ENCODE data around the gene TSNAXIP1. TPM values are rescaled to one million over a fixed set of nuclear protein-coding genes. Genes with fewer than 3 reads are reported as not detected.

The TSNAXIP1 gene
- total and polyA plus RNA-seq, 2 experiments from 2014 or later = 0.65 to 1.2 TPM

DNA sequence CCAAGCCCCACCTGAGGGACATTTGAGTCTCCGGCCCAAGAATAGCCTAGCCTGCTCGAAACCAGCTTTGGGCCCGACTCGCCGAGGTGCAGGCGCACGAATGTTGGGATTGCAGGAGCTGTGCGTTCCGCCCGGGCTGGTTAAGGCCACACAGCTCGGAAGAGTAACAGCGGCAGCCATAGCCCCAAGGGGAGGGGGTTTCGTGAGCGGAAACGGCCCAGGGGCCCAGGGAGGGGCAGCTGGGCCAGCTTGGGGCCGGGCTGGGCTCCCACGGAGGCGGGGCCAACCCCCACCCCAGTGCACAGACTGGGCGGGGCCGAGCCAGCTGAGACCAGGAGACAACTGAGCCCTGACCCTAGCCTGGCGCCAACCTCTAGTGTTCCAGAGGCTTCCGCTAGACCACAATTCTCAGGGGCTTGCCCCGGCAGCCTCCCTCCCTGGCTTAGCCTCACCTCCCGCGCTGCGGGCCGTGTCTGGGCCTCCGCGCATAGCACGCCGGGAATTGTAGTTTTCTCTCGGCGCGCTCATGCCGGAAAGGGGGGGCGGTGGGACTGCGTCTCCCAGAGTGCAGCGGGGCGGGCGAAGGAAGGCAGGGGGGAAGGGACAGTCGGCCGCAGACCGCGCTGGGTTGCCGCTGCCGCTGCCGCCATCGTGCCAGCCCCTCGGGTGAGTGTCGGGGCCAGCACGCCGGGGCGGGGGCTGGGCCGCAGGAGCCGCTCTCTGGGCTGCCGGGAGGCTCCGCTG, 39.8 kb downstream of the TSNAXIP1 start, which contains the start of gene NUTF2:
Gene NUTF2, plus strand, starts transcription at position 614 of the 744 bp plus-strand sequence. CDS start 18,198 bp downstream, outside the sequence.
- H3K9me3 ChIP-seq (ENCODE audit: low read depth) = no peaks in the 10 kb centered on the region
- H3K4me3 ChIP-seq = peak within 1 kb of the TSS; percentile 96
- in situ Hi-C loops (cut with MboI) = no loop called here
- peak within 1 kb of the TSS; percentile 99 for H3K9ac ChIP-seq
- TF ChIP-seq EZH2phosphoT487 (IDR thresholded peaks at IDR 0.05; ENCODE audit: insufficient read depth, low read depth) (no peak), EZH2 (IDR thresholded peaks at IDR 0.05; ENCODE audit: insufficient read depth, poor library complexity, severe bottlenecking) (no peak)
- H3K36me3 ChIP-seq (ENCODE audit: low read depth) = no peaks in the 10 kb centered on the region
- peak within 1 kb of the TSS; percentile 81 for H2AFZ ChIP-seq
- no peaks in the 10 kb centered on the region for H3K27me3 ChIP-seq (replicated peaks; ENCODE audit: insufficient read depth)
- H4K20me1 ChIP-seq (ENCODE audit: insufficient read depth) = 0 out of 2 replicates have a peak, but pooled peaks cover 4% of the 10 kb centered on the region
- peaks cover 15% of the 10 kb centered on the region for H3F3A ChIP-seq (ENCODE audit: insufficient read depth)
- no peaks in the 10 kb centered on the region for H3K9me2 ChIP-seq (ENCODE audit: insufficient read depth)
- WGBS, 2 experiments (ENCODE audit: low coverage in 1 of 2, low lambda C conversion rate in 2 of 2, missing lambda C conversion rate in 2 of 2) = 1 to 3% methylated on average over 26 to 38 of the region's 57 CpGs
- H3K79me2 ChIP-seq (ENCODE audit: insufficient read depth) = peaks cover 80% of the 10 kb centered on the region
- DNase-seq = peak; percentile 97
- H3K27ac ChIP-seq = peak within 1 kb of the TSS; percentile 91
- peaks cover 40% of the 10 kb centered on the region for H3K4me1 ChIP-seq (ENCODE audit: insufficient read depth)
- H3K4me2 ChIP-seq (ENCODE audit: unreplicated experiment) = peak within 1 kb of the TSS; percentile 88

DNA sequence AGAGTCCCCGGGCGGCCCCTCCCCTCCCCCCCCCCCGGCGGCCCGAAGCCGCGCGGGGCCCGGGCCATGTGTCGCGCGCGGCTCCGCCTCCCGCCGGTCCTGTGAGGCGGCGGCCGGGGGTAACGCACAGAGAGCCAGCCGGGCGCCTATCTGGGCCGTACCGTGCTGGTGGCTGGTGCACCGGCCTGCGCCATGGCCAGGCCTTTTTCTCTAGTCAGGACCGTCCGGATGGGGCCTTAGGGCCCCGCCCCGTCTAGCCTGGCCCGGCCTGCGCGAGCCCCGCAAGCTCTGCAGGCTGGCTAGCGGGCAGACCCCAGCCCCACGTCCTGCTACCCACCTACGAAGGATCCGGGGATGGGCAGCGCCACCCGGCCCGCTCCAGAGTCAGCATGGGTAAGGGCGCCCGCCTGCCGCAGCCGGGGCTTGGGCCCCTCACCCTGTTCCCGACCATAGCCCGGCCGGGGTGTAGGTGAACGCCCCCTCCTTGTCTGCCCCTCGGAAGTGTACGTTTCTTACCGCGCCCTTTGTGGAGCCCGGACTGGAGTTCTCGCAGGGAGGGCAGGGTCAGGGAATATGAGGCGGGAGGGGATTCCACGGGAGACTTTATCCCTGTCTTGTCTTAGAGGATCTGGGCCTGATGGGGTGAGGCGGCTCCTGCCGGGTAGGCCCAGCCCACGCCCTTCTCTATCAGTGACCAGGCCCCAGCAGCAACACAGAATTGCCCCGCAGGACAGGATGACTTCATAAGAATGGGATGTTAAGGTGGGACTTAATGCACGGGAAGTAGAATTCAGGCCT, 40.6 kb downstream of the TSNAXIP1 start, which contains the start of gene CENPT:
Gene CENPT, minus strand, starts transcription at position 630 of the 798 bp plus-strand sequence. CDS start 13,834 bp downstream, outside the sequence.
- peak within 1 kb of the TSS; percentile 96 for H3K4me3 ChIP-seq
- H3K9ac ChIP-seq = peak within 1 kb of the TSS; percentile 99
- no peaks in the 10 kb centered on the region for H3K9me2 ChIP-seq (ENCODE audit: insufficient read depth)
- H3K27ac ChIP-seq = peak within 1 kb of the TSS; percentile 91
- H3K27me3 ChIP-seq (replicated peaks; ENCODE audit: insufficient read depth) = no peaks in the 10 kb centered on the region
- 1% methylated on average over 30 to 44 of the region's 62 CpGs for WGBS, 2 experiments (ENCODE audit: low coverage in 1 of 2, low lambda C conversion rate in 2 of 2, missing lambda C conversion rate in 2 of 2)
- peak; percentile 87 for DNase-seq
- peaks cover 88% of the 10 kb centered on the region for H3K79me2 ChIP-seq (ENCODE audit: insufficient read depth)
- in situ Hi-C loops (cut with MboI) = no loop called here
- peak within 1 kb of the TSS; percentile 81 for H2AFZ ChIP-seq
- H3K36me3 ChIP-seq (ENCODE audit: low read depth) = no peaks in the 10 kb centered on the region
- H3K4me1 ChIP-seq (ENCODE audit: insufficient read depth) = peaks cover 39% of the 10 kb centered on the region
- peaks cover 15% of the 10 kb centered on the region for H3F3A ChIP-seq (ENCODE audit: insufficient read depth)
- H3K4me2 ChIP-seq (ENCODE audit: unreplicated experiment) = peak within 1 kb of the TSS; percentile 88
- no peaks in the 10 kb centered on the region for H3K9me3 ChIP-seq (ENCODE audit: low read depth)
- H4K20me1 ChIP-seq (ENCODE audit: insufficient read depth) = 0 out of 2 replicates have a peak, but pooled peaks cover 4% of the 10 kb centered on the region
- no peak for TF ChIP-seq EZH2phosphoT487 (IDR thresholded peaks at IDR 0.05; ENCODE audit: insufficient read depth, low read depth)
- TF ChIP-seq EZH2 (IDR thresholded peaks at IDR 0.05; ENCODE audit: insufficient read depth, poor library complexity, severe bottlenecking) = no peak

DNA sequence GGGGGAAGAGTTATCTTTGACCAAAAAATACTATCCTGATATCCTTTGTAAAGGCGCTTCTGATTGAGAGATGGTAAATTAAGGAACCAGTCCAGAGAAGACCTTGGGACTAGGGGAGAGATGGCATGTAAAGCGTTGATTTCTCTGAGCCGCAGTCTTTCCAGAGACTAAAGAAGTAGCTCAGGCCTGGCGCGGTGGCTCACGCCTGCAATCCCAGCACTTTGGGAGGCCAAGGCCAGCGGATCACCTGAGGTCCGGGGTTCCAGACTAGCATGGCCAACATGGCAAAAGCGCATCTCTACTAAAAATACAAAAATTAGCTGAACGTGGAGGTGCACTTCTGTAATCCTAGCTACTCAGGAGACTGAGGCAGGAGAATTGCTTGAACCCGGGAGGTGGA, 41.4 kb downstream of the TSNAXIP1 start:
- Histone ChIP-seq H3K4me1 (ENCODE audit: insufficient read depth) (peaks cover 38% of the 10 kb centered on the region), H3K27me3 (replicated peaks; ENCODE audit: insufficient read depth) (no peaks in the 10 kb centered on the region), H3K4me2 (ENCODE audit: unreplicated experiment) (peak overlapping the region; percentile 88), H3K27ac (peak overlapping the region; percentile 91), H3F3A (ENCODE audit: insufficient read depth) (peaks cover 14% of the 10 kb centered on the region), H3K36me3 (ENCODE audit: low read depth) (no peaks in the 10 kb centered on the region), H2AFZ (no peak overlapping the region), H3K9me3 (ENCODE audit: low read depth) (no peaks in the 10 kb centered on the region), H3K4me3 (peak overlapping the region; percentile 96), H4K20me1 (ENCODE audit: insufficient read depth) (0 out of 2 replicates have a peak, but pooled peaks cover 4% of the 10 kb centered on the region), H3K9ac (peak overlapping the region; percentile 99), H3K9me2 (ENCODE audit: insufficient read depth) (no peaks in the 10 kb centered on the region), H3K79me2 (ENCODE audit: insufficient read depth) (peaks cover 94% of the 10 kb centered on the region)
- in situ Hi-C loops (cut with MboI) = no loop called here
- TF ChIP-seq EZH2 (IDR thresholded peaks at IDR 0.05; ENCODE audit: insufficient read depth, poor library complexity, severe bottlenecking) (no peak), EZH2phosphoT487 (IDR thresholded peaks at IDR 0.05; ENCODE audit: insufficient read depth, low read depth) (no peak)
- 82 to 85% methylated on average over 11 of the region's 11 CpGs for WGBS, 2 experiments (ENCODE audit: low coverage in 1 of 2, low lambda C conversion rate in 2 of 2, missing lambda C conversion rate in 2 of 2)
- no peak for DNase-seq

DNA sequence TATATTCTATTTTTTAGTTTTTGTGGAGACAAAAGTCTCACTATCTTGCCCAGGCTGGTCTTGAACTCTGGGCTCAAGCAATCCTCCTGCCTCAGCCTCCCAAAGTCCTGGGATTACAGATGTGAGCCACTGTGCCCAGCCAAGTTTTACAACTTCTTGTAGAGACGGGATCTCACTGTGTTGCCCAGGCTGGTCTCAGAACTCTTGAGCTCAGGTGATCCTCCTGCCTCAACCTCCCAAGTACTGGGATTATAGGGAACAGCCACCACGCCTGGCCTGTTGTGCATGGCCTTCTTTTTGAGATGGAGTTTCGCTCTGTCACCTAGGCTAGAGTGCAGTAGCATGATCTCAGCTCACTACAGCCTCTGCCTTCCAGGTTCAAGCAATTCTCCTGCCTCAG, 47.0 kb downstream of the TSNAXIP1 start:
- Histone ChIP-seq H3K4me1 (ENCODE audit: insufficient read depth) (peaks cover 16% of the 10 kb centered on the region), H3F3A (ENCODE audit: insufficient read depth) (peaks cover 24% of the 10 kb centered on the region), H4K20me1 (ENCODE audit: insufficient read depth) (peaks cover 15% of the 10 kb centered on the region; the same call in 1 of the 2 replicates), H3K27ac (no peak overlapping the region), H3K9ac (no peak overlapping the region), H3K4me2 (ENCODE audit: unreplicated experiment) (no peak overlapping the region), H3K9me2 (ENCODE audit: insufficient read depth) (no peaks in the 10 kb centered on the region), H3K27me3 (replicated peaks; ENCODE audit: insufficient read depth) (no peaks in the 10 kb centered on the region), H2AFZ (no peak overlapping the region), H3K4me3 (no peak overlapping the region), H3K79me2 (ENCODE audit: insufficient read depth) (peaks cover 96% of the 10 kb centered on the region), H3K36me3 (ENCODE audit: low read depth) (no peaks in the 10 kb centered on the region), H3K9me3 (ENCODE audit: low read depth) (no peaks in the 10 kb centered on the region)
- in situ Hi-C loops (cut with MboI) = no loop called here
- TF ChIP-seq EZH2phosphoT487 (IDR thresholded peaks at IDR 0.05; ENCODE audit: insufficient read depth, low read depth) = no peak
- no peak for TF ChIP-seq EZH2 (IDR thresholded peaks at IDR 0.05; ENCODE audit: insufficient read depth, poor library complexity, severe bottlenecking)
- DNase-seq = no peak
- WGBS, 2 experiments (ENCODE audit: low coverage in 1 of 2, low lambda C conversion rate in 2 of 2, missing lambda C conversion rate in 2 of 2) = 97 to 98% methylated on average over 3 of the region's 3 CpGs

Data from GM23248 (cell line).